H1 (cell line): ENCODE results near the gene FBXO45. TPM values are rescaled to one million over a fixed set of nuclear protein-coding genes. Genes with fewer than 3 reads are reported as not detected.

Experiments
- BRCA1 ChIP-seq: IDR thresholded peaks from 2 replicates; pipeline ENCODE4 v1.6.1; 2012; ENCODE audit warnings: low read depth, low read length, improper control_type of control experiment
- CHD1 ChIP-seq: IDR thresholded peaks from 2 replicates; pipeline ENCODE4 v1.6.1; 2012; ENCODE audit warnings: low read depth, low read length, improper control_type of control experiment
- KDM5A ChIP-seq: fragments of 200-600 bp; IDR thresholded peaks from 2 replicates; pipeline ENCODE4 v1.7.1; 2012; ENCODE audit warnings: mild to moderate bottlenecking, low read length, inconsistent platforms, mixed read lengths
- MAX ChIP-seq: IDR thresholded peaks from 2 replicates; pipeline ENCODE4 v1.6.1; 2012; ENCODE audit warnings: inconsistent platforms
- SIN3A ChIP-seq, 2 experiments: IDR thresholded peaks in 1 of 2; conservative IDR thresholded peaks in 1 of 2; 2 replicates each; pipeline ENCODE4 v1.6.1; 2011 to 2012; ENCODE audit warnings: low read length in 2 of 2, improper control_type of control experiment in 1 of 2, low read depth in 1 of 2, mild to moderate bottlenecking in 1 of 2
- TAF7 ChIP-seq: optimal IDR thresholded peaks from 2 replicates; pipeline ENCODE3; 2011; ENCODE audit warnings: low read depth, mild to moderate bottlenecking, inconsistent platforms, low read length, moderate library complexity, borderline replicate concordance
- ZNF274 ChIP-seq: IDR thresholded peaks from 2 replicates; pipeline ENCODE4 v1.7.0; 2012; ENCODE audit warnings: low read length, borderline replicate concordance; ENCODE audit errors: extremely low read depth
- polyA plus RNA-seq, 7 experiments: library from polyadenylated mRNA; depleted of rRNA in 3 of 7; stranded (reverse) in 5 of 7; unstranded in 2 of 7; fragments of >200 nt in 5 of 7; fragments of 200-250 nt in 2 of 7; gene quantifications; 1 replicate in 5 of 7; 2 replicates in 1 of 7; 4 replicates in 1 of 7; pipeline versions ENCODE4 v1.2.1 to v1.2.3, GENCODE V29; 2011 to 2013; ENCODE audit warnings: missing spikeins in 2 of 7, mixed read lengths in 2 of 7
- total RNA-seq: library from RNA; stranded (reverse); fragmentation: NEBNext Ultra II Directional; extraction: Animal tissue kit (Norgen Biotek cat#: 25700); gene quantifications from 2 replicates; pipeline ENCODE4 v1.2.1, GENCODE V29; 2021

The FBXO45 gene
- total and polyA plus RNA-seq, 2 of the 8 experiments (the other 6 are each of a cell fraction or from before 2014, with no cell fraction given): 5.2 to 19.4 TPM

- TF ChIP-seq TAF7 (no peak), KDM5A (no peak), ZNF274 (no peak), BRCA1 (no peak), CHD1 (no peak), MAX (no peak), SIN3A (conservative IDR thresholded peaks at IDR 0.05 in 1 of 2, IDR thresholded peaks at IDR 0.05 in 1 of 2; ENCODE audit: low read depth in 1 of 2, low read length in 2 of 2) (no peak)
Measured at GRCh38 chr3:196631682-196632045, 63.2 kb downstream of the FBXO45 start (continued).
